Colonic mucosa (tissue), 4 donors: ENCODE measurements around the gene DHCR7. TPM values are rescaled to one million over a fixed set of nuclear protein-coding genes. Genes with fewer than 3 reads are reported as not detected.
A peak's percentile ranks its signal among the peaks of the same experiment; 100 is the strongest.

Source experiments
- DNase-seq: peaks from one replicate; pipeline ENCODE4 v3.0.0-alpha.2; 2020
- H3K27ac ChIP-seq: fragments of 200-600 bp; one replicate; pipeline ENCODE4 v1.8.0; 2021
- H3K27me3 ChIP-seq: fragments of 200-600 bp; one replicate; pipeline ENCODE4 v1.8.0; 2021
- H3K36me3 ChIP-seq: fragments of 200-600 bp; one replicate; pipeline ENCODE4 v1.8.0; 2021
- H3K4me1 ChIP-seq: fragments of 200-600 bp; one replicate; pipeline ENCODE4 v1.8.0; 2021; ENCODE audit warnings: mild to moderate bottlenecking
- H3K4me3 ChIP-seq: fragments of 200-600 bp; one replicate; pipeline ENCODE4 v1.8.0; 2021
- H3K9ac ChIP-seq, 2 donors: one replicate each; pipeline ENCODE4 v1.7.0; 2013; ENCODE audit warnings: control low read depth in 2 of 2, low read depth in 2 of 2, low read length in 2 of 2
- H3K9me3 ChIP-seq: fragments of 200-600 bp; one replicate; pipeline ENCODE4 v1.8.0; 2021
- CTCF ChIP-seq: fragments of 200-600 bp; IDR thresholded peaks from one replicate; pipeline ENCODE4 v1.8.0; 2022; ENCODE audit warnings: antibody characterized with exemption, mild to moderate bottlenecking
- intact Hi-C: fragments of 100-400 bp; cut with DNase I; formaldehyde crosslinking; loops from one replicate; pipeline ENCODE4 v1.14.1; 2022
- total RNA-seq, 2 donors: library from RNA; stranded (reverse); fragmentation: NEBNext Ultra II Directional in 1 of 2; extraction: Animal tissue kit (Norgen Biotek cat#: 25700) in 1 of 2; gene quantifications; one replicate each; pipeline ENCODE4 v1.2.1, GENCODE V29; 2021
- donor health status: healthy.
- donor health status: DM: no; HTN: no; CAD: no.
- donor health status: DM: no; HTN: no; CAD: no.

DHCR7 gene
- total RNA-seq, 2 donors from 2014 or later, result 75.3 to 163 TPM

- H3K4me3 ChIP-seq, result no peak overlapping the region
- no peaks in the 10 kb centered on the region for H3K27me3 ChIP-seq
- H3K4me1 ChIP-seq, result peaks cover 10% of the 10 kb centered on the region
- H3K36me3 ChIP-seq, result peaks cover 10% of the 10 kb centered on the region
- no peak for TF ChIP-seq CTCF
- DNase-seq, result no peak
- no peak overlapping the region for H3K9ac ChIP-seq
- no peaks in the 10 kb centered on the region for H3K9me3 ChIP-seq
- intact Hi-C loops, result no loop called here
- no peak overlapping the region for H3K27ac ChIP-seq
These were observed 12.8 kb downstream of the DHCR7 start for GRCh38 chr11:71435278-71435951.

- Histone ChIP-seq H3K9ac (no peak overlapping the region), H3K4me3 (no peak overlapping the region), H3K4me1 (peaks cover 10% of the 10 kb centered on the region), H3K36me3 (peaks cover 10% of the 10 kb centered on the region), H3K27me3 (no peaks in the 10 kb centered on the region), H3K27ac (no peak overlapping the region), H3K9me3 (no peaks in the 10 kb centered on the region)
- intact Hi-C loops, result no loop called here
- no peak for TF ChIP-seq CTCF
- no peak for DNase-seq
These were observed 13.5 kb downstream of the DHCR7 start for GRCh38 chr11:71434576-71435130.

- no peak overlapping the region for H3K4me3 ChIP-seq
- H3K9ac ChIP-seq, result peak overlapping the region in 1 of 2 donors; percentile 30
- DNase-seq, result peak; percentile 80
- peaks cover 10% of the 10 kb centered on the region for H3K4me1 ChIP-seq
- no peaks in the 10 kb centered on the region for H3K9me3 ChIP-seq
- no peak for TF ChIP-seq CTCF
- peak overlapping the region; percentile 48 for H3K27ac ChIP-seq
- peaks cover 2% of the 10 kb centered on the region for H3K36me3 ChIP-seq
- H3K27me3 ChIP-seq, result no peaks in the 10 kb centered on the region
- intact Hi-C loops, result no loop called here
These were observed 14.3 kb downstream of the DHCR7 start for GRCh38 chr11:71433648-71434450.

- peak overlapping the region; percentile 27 to 30 for H3K9ac ChIP-seq
- intact Hi-C loops, result no loop called here
- no peak for DNase-seq
These were observed 15.2 kb downstream of the DHCR7 start for GRCh38 chr11:71432761-71433647.

More at GRCh38 chr11:71432761-71433647, 15.2 kb downstream of the DHCR7 start:
- Histone ChIP-seq H3K4me3 (no peak overlapping the region), H3K27ac (peak overlapping the region; percentile 48), H3K4me1 (peaks cover 10% of the 10 kb centered on the region), H3K27me3 (no peaks in the 10 kb centered on the region), H3K9me3 (no peaks in the 10 kb centered on the region), H3K36me3 (no peaks in the 10 kb centered on the region)
- no peak for TF ChIP-seq CTCF
